Effector memory CD8-positive, alpha-beta T cell (primary cell): Measurements from ENCODE around the gene PSMD4.

Source experiments
- ATAC-seq: fragments of 150-1000 bp; cut with Tn5 transposase; replicated peaks from 2 replicates; pipeline ENCODE4 v1.10.0; 2021; ENCODE audit warnings: mild to moderate bottlenecking, moderate library complexity
- DNase-seq, 3 experiments: peaks; one replicate each; pipeline ENCODE4 v3.0.0; 2021
- H3K27ac Mint-ChIP-seq, 2 donors: one replicate each; pipeline ENCODE4 v1.8.0; 2022; ENCODE audit warnings: mild to moderate bottlenecking in 2 of 2, mixed read lengths in 2 of 2, moderate library complexity in 2 of 2
- H3K27me3 Mint-ChIP-seq, 2 donors: one replicate each; pipeline ENCODE4 v1.8.0; 2022; ENCODE audit warnings: mixed read lengths in 2 of 2
- H3K36me3 Mint-ChIP-seq: one replicate; pipeline ENCODE4 v1.8.0; 2022; ENCODE audit warnings: mild to moderate bottlenecking, moderate library complexity, mixed read lengths; ENCODE audit not compliant: insufficient read depth
- H3K4me1 Mint-ChIP-seq, 2 donors: one replicate each; pipeline ENCODE4 v1.8.0; 2022; ENCODE audit warnings: low read depth in 2 of 2, mixed read lengths in 2 of 2
- H3K4me3 Mint-ChIP-seq, 2 donors: one replicate each; pipeline ENCODE4 v1.8.0; 2022; ENCODE audit warnings: mild to moderate bottlenecking in 2 of 2, mixed read lengths in 2 of 2, moderate library complexity in 2 of 2
- H3K9me3 Mint-ChIP-seq, 2 donors: one replicate each; pipeline ENCODE4 v1.8.0; 2022; ENCODE audit warnings: mixed read lengths in 2 of 2

PSMD4 gene

DNA sequence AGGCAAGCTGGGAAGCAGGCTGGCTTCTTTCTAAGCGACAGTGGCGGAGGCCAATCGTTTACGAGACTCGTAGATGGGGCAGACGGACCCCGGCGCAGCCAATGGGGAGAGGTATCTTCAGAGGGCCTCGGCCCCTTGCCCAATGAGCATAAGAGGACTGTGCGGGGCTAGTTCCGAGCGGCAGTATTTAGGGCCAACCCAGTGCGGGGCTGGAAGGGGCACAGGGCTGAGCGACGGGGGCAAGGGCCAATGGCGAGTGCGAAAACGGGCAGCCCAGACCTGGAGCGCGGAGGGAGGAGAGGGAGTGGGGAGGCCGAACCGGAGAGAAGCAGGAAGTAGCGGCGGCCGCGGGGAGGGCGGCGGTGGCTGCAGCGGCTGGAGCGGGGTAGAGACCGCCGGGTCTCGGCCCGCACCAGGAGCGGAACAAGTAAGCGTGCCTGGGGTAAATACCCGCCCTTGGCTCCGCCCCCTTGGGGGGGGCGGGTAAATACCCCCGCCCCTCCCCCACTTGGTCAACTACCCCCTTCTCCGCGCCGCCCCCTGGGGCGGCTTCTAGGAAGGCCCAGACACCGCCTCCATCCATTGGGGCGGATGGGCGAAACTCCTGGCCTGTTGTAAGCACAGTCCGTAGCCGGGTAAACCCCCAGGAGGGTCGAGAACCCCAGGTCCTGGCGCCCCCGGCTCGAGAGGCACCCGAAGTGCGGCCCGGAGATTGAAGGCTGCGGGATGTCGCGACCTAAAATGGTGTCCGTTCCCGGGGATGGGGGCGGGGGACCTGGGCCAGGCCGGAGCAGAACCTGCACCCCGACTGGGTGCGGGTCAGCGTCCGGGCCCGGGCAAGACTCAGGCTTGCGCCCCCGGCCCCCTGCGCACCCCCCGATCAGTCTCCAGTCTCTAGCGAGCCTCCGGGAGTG, 27.7 kb downstream of the PSMD4 start, which contains the start of gene ZNF687:
Gene ZNF687 (plus strand): TSS at position 331 of the 914 bp plus-strand sequence. CDS start 3,993 bp downstream, outside the sequence.
- peak; percentile 83 for ATAC-seq
- DNase-seq, result peak; percentile 94 to 98 (median 97)
- Mint-ChIP-seq H3K4me1 (peaks cover 26 to 39% of the 10 kb centered on the region in 2 donors), H3K4me3 (peak within 1 kb of the TSS; percentile 92 to 93), H3K27me3 (no peaks in the 10 kb centered on the region), H3K36me3 (peaks cover 31% of the 10 kb centered on the region), H3K27ac (peak within 1 kb of the TSS; percentile 94 to 96), H3K9me3 (no peaks in the 10 kb centered on the region)

DNA sequence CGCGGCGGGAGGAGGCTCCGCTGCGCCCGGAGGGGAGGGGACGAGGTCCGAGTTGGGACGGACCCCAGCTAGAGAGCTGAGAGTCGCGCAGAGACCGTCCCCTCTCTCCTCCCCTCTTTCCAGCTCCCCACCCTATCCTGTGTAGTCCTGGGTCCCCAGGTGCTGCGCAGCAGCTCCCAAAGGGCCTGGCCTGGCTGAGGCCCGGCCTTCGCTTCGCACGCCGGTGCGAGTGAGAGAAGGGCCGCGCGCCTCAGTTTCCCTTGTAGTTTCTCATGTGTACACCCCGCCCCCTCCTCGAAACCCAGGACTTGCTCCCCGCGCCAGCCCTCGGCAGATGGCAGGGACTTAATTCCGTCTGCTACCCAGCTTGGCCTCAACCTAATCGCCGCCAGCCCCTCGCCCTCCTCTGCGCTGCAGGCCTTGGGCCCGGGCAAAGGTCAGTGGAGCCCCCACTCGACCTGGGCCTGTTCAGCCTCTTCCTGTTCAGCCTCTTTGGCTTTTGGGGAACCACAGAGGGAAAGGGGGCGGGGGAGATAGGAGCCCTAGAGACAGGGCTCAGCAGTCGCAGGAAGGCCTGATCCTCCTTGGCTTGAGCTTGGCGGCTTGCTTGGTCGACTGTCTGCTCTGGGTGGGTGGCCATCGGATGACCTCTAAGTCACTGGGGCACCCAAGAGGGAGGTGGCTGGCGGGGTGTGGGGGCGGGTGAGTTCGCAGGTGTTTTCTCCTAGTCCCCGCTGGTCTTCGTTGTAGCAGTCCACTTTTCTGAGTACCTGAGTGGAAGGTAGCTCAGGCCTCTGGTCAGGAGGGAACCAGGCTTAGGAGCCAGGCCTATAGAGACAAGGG, 28.6 kb downstream of the PSMD4 start:
- Mint-ChIP-seq H3K36me3 (peaks cover 31% of the 10 kb centered on the region), H3K27me3 (no peaks in the 10 kb centered on the region), H3K4me1 (peaks cover 26 to 39% of the 10 kb centered on the region in 2 donors), H3K27ac (peak overlapping the region; percentile 62 to 96), H3K9me3 (no peaks in the 10 kb centered on the region), H3K4me3 (peak overlapping the region; percentile 92 to 93)
- peak in 1 of 3 experiments; percentile 20 for DNase-seq
- ATAC-seq, result no peak

DNA sequence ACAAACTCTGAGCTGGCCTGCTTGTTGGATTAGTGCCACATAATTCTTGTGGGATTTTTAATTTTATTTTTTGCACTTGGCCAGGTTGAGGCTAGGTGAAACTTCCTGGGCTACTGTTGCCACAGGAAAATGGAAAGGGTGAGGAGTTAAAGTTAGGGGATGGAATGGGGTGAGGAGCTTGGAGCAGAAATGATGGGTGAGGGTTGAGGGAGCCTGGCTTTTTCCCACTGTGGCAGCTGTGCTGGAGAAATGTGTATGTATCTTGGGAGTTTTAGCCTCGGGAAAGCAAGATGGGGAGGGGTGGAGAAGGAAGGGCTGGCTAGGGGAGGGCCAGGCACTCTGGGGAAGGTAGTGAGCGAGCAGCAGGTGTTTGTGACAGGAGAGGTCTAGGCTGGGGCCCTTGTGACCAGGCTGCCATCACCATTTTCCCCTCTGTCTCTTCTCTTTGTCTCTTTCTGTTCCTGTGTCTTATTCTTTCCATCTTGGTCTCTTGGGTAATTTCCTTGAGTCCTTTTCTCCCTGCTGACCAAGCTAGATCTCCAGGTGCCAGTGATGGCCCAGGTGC, 29.6 kb downstream of the PSMD4 start:
- ATAC-seq, result no peak
- peaks cover 39% of the 10 kb centered on the region for H3K36me3 Mint-ChIP-seq
- no peaks in the 10 kb centered on the region for H3K9me3 Mint-ChIP-seq
- no peaks in the 10 kb centered on the region for H3K27me3 Mint-ChIP-seq
- no peak for DNase-seq
- H3K27ac Mint-ChIP-seq, result peak overlapping the region; percentile 62 to 96
- H3K4me1 Mint-ChIP-seq, result peaks cover 35 to 48% of the 10 kb centered on the region in 2 donors
- H3K4me3 Mint-ChIP-seq, result peak overlapping the region; percentile 92 to 93

DNA sequence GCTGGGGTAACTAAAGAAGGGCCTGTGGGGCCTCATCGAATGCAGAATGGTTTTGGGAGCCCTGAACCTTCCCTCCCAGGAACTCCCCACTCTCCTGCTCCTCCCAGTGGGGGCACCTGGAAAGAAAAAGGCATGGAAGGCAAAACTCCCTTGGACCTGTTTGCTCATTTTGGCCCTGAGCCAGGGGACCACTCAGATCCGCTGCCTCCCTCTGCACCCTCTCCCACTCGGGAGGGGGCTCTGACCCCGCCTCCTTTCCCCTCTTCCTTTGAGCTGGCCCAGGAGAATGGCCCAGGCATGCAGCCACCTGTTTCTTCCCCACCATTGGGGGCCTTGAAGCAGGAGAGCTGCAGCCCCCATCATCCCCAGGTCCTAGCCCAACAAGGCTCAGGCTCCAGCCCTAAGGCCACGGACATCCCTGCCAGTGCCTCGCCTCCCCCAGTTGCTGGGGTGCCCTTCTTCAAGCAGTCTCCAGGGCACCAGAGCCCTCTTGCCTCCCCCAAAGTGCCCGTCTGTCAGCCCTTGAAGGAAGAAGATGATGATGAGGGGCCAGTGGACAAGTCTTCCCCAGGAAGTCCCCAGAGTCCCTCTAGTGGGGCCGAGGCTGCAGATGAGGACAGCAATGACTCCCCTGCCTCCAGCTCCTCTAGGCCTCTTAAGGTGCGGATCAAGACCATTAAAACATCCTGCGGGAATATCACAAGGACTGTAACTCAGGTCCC, 32.2 kb downstream of the PSMD4 start:
- ATAC-seq, result no peak
- Mint-ChIP-seq H3K4me1 (peaks cover 38 to 40% of the 10 kb centered on the region in 2 donors), H3K27ac (peak overlapping the region in 1 of 2 donors; percentile 57), H3K36me3 (peaks cover 37% of the 10 kb centered on the region), H3K4me3 (peak overlapping the region in 1 of 2 donors; percentile 5), H3K27me3 (no peaks in the 10 kb centered on the region), H3K9me3 (no peaks in the 10 kb centered on the region)
- no peak for DNase-seq

DNA sequence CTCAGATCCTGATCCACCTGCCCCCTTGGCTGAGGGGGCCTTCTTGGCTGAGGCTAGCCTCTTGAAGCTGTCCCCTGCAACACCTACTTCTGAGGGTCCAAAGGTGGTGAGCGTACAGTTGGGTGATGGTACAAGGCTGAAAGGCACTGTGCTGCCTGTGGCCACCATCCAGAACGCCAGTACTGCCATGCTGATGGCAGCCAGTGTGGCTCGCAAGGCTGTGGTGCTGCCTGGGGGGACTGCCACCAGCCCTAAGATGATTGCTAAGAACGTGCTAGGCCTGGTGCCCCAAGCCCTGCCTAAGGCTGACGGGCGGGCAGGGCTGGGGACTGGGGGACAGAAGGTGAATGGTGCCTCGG, 32.8 kb downstream of the PSMD4 start:
- peaks cover 36 to 39% of the 10 kb centered on the region in 2 donors for H3K4me1 Mint-ChIP-seq
- H3K4me3 Mint-ChIP-seq, result peak overlapping the region in 1 of 2 donors; percentile 5
- H3K9me3 Mint-ChIP-seq, result no peaks in the 10 kb centered on the region
- DNase-seq (no peak), ATAC-seq (no peak)
- no peaks in the 10 kb centered on the region for H3K27me3 Mint-ChIP-seq
- peak overlapping the region in 1 of 2 donors; percentile 57 for H3K27ac Mint-ChIP-seq
- H3K36me3 Mint-ChIP-seq, result peaks cover 33% of the 10 kb centered on the region

DNA sequence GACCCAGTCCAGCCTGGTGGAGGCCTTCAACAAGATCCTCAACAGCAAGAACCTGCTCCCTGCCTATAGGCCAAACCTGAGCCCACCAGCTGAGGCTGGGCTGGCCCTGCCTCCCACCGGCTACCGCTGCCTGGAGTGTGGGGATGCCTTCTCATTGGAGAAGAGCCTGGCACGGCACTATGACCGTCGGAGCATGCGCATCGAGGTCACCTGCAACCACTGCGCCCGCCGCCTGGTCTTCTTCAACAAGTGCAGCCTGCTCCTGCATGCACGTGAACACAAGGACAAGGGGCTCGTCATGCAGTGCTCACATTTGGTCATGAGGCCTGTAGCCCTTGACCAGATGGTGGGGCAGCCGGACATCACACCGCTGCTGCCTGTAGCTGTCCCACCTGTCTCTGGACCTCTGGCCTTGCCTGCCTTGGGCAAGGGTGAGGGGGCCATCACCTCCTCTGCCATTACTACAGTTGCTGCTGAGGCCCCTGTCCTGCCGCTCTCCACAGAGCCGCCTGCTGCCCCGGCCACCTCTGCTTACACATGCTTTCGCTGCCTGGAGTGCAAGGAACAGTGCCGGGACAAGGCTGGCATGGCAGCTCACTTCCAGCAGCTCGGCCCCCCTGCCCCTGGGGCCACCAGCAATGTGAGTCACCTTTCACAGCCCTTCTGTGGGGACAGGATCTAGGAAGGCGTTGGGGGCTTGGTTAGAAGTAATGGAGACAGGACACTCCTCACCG, 33.4 kb downstream of the PSMD4 start:
- Mint-ChIP-seq H3K27ac (peak overlapping the region in 1 of 2 donors; percentile 84), H3K9me3 (no peaks in the 10 kb centered on the region), H3K27me3 (no peaks in the 10 kb centered on the region), H3K4me1 (peaks cover 37% of the 10 kb centered on the region in 2 donors), H3K4me3 (no peak overlapping the region), H3K36me3 (peaks cover 37% of the 10 kb centered on the region)
- ATAC-seq (no peak), DNase-seq (no peak)

DNA sequence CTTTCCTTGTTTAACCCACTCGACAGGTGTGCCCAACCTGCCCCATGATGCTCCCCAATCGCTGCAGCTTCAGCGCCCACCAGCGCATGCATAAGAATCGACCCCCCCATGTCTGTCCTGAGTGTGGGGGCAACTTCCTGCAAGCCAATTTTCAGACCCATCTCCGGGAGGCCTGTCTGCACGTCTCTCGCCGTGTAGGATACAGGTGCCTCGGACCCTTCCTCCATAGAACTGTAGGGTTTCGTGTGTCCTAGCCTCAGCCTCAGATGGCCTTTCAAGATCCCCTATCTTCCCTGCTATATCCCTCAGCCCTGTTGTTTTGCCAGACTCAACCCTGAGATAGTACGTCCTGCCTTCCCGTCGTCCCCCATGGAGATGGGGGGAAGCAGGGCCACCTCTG, 34.0 kb downstream of the PSMD4 start:
- no peak for DNase-seq
- H3K27me3 Mint-ChIP-seq, result no peaks in the 10 kb centered on the region
- H3K27ac Mint-ChIP-seq, result peak overlapping the region in 1 of 2 donors; percentile 84
- peaks cover 41% of the 10 kb centered on the region for H3K36me3 Mint-ChIP-seq
- peaks cover 31 to 32% of the 10 kb centered on the region in 2 donors for H3K4me1 Mint-ChIP-seq
- no peak for ATAC-seq
- no peaks in the 10 kb centered on the region for H3K9me3 Mint-ChIP-seq
- H3K4me3 Mint-ChIP-seq, result no peak overlapping the region

DNA sequence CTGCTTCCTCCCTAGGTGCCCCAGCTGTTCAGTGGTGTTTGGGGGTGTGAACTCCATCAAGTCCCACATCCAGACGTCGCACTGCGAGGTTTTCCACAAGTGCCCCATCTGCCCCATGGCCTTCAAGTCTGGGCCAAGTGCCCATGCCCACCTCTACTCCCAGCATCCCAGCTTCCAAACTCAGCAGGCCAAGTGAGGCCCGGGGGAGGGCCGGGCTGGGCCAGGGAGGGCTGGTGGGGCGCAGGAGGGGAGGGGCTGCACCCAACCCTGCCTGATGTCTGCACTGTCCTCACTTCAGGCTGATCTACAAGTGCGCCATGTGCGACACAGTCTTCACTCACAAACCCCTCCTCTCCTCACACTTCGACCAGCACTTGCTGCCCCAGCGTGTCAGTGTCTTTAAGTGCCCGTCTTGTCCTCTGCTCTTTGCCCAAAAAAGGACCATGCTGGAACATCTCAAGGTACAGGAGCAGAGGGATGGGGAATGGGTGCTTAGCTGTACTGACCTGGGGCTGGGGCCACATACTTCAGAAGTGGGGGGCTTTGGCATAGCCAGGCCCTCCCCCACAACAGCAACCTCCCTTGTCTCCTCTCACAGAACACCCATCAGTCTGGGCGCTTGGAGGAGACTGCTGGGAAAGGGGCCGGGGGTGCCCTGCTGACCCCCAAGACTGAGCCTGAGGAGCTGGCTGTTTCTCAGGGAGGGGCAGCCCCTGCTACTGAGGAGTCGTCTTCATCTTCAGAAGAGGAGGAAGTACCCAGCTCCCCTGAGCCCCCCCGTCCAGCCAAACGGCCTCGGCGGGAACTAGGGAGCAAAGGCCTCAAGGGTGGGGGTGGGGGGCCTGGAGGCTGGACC, 34.8 kb downstream of the PSMD4 start:
- Mint-ChIP-seq H3K36me3 (peaks cover 43% of the 10 kb centered on the region), H3K27ac (peak overlapping the region; percentile 38 to 84), H3K27me3 (no peaks in the 10 kb centered on the region), H3K4me3 (no peak overlapping the region), H3K9me3 (no peaks in the 10 kb centered on the region), H3K4me1 (peaks cover 23 to 24% of the 10 kb centered on the region in 2 donors)
- no peak for ATAC-seq
- DNase-seq, result no peak

DNA sequence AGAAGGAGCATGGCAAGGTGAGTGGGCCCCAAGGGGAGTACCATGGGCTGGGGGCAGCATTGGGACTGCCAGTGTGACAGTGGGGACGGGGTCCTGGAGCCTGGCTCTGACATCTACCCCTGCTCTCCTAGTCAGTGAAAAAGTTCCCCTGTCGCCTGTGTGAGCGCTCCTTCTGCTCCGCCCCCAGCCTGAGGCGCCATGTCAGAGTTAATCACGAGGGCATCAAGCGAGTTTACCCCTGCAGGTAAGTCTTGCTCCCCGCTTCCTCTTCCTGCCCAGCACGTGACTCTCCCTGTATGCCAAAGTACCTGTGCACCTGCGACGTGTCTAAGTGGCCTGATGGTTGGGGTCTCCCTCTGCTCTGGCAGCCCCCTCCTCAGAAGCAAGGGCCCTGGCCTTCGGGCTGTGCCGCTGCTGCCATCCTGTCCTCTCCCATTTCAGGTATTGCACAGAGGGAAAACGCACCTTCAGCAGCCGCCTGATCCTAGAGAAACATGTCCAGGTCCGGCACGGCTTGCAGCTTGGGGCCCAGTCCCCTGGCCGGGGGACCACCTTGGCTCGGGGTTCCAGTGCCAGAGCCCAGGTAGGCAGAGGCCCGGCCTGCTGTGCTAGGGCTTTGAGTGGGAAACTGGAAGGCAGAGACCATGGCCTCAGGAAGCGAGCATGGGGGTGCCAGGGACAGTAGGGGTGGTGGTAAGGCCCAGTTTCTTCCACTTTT, 35.6 kb downstream of the PSMD4 start:
- peak overlapping the region; percentile 38 to 84 for H3K27ac Mint-ChIP-seq
- DNase-seq (no peak), ATAC-seq (no peak)
- peaks cover 17 to 21% of the 10 kb centered on the region in 2 donors for H3K4me1 Mint-ChIP-seq
- H3K27me3 Mint-ChIP-seq, result no peaks in the 10 kb centered on the region
- H3K4me3 Mint-ChIP-seq, result peak overlapping the region in 1 of 2 donors; percentile 21
- no peaks in the 10 kb centered on the region for H3K9me3 Mint-ChIP-seq
- peaks cover 43% of the 10 kb centered on the region for H3K36me3 Mint-ChIP-seq

DNA sequence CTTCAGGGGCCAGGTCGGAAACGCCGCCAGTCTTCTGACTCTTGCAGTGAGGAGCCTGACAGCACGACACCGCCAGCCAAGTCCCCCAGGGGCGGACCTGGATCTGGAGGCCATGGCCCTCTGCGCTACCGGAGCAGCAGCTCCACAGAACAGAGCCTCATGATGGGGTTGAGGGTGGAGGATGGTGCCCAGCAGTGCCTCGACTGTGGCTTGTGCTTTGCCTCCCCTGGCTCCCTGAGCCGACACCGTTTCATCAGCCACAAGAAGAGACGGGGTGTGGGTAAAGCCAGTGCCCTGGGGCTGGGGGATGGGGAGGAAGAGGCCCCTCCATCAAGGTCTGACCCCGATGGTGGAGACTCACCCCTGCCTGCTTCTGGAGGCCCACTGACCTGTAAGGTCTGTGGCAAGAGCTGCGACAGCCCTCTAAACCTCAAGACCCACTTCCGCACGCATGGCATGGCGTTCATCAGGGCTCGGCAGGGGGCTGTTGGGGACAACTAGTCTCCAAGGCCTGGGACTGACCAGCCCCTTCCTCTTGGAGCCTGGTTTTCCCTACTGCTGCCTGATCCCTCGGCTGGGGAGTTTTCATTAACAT, 36.3 kb downstream of the PSMD4 start:
- Mint-ChIP-seq H3K4me3 (peak overlapping the region in 1 of 2 donors; percentile 21), H3K27ac (peak overlapping the region in 1 of 2 donors; percentile 84), H3K36me3 (peaks cover 42% of the 10 kb centered on the region), H3K27me3 (no peaks in the 10 kb centered on the region), H3K9me3 (no peaks in the 10 kb centered on the region), H3K4me1 (peaks cover 17 to 21% of the 10 kb centered on the region in 2 donors)
- ATAC-seq, result peak; percentile 20
- DNase-seq, result no peak
